Mesodermal cell (in vitro differentiated cells): Measurements from ENCODE around the gene TTF1.

ENCODE experiments used
- H3K27ac ChIP-seq: 2 replicates; pipeline ENCODE4 v1.7.0; 2013; ENCODE audit warnings: mild to moderate bottlenecking, low read depth, low read length, moderate library complexity; ENCODE audit not compliant: severe bottlenecking
- H3K36me3 ChIP-seq: 2 replicates; pipeline ENCODE4 v1.7.1; 2013; ENCODE audit warnings: mild to moderate bottlenecking, low read length, moderate library complexity; ENCODE audit not compliant: control insufficient read depth, insufficient read depth
- H3K4me1 ChIP-seq: one replicate; pipeline ENCODE4 v1.7.1; 2013; ENCODE audit warnings: mild to moderate bottlenecking, low read length; ENCODE audit not compliant: insufficient read depth, control insufficient read depth, poor library complexity, severe bottlenecking
- H3K4me3 ChIP-seq: 2 replicates; pipeline ENCODE4 v1.7.0; 2013; ENCODE audit warnings: low read length, control low read depth, mild to moderate bottlenecking; ENCODE audit not compliant: insufficient read depth, poor library complexity, severe bottlenecking; ENCODE audit errors: extremely low read depth
- H3K9me3 ChIP-seq: 2 replicates; pipeline ENCODE4 v1.7.1; 2013; ENCODE audit warnings: mild to moderate bottlenecking, low read length, moderate library complexity; ENCODE audit not compliant: control insufficient read depth
- WGBS, 2 experiments: methylation state at CpG; one replicate each; pipeline ENCODE4 v1.1.5; 2013; ENCODE audit warnings: missing lambda C conversion rate in 2 of 2; ENCODE audit not compliant: insufficient coverage in 2 of 2; 5-methylcytosine and 5-hydroxymethylcytosine counted together

The TTF1 gene

GRCh38 chr9:132367613-132368313 lies 38.9 kb downstream of the TTF1 start:
- H3K4me3 ChIP-seq = no peak overlapping the region
- H3K4me1 ChIP-seq = peaks cover 6% of the 10 kb centered on the region
- H3K9me3 ChIP-seq = no peaks in the 10 kb centered on the region
- H3K36me3 ChIP-seq = no peaks in the 10 kb centered on the region
- 74 to 79% methylated on average over 8 to 9 of the region's 13 CpGs for WGBS, 2 experiments
- peak overlapping the region; percentile 18 for H3K27ac ChIP-seq

- no peaks in the 10 kb centered on the region for H3K9me3 ChIP-seq
- WGBS, 2 experiments = 90 to 94% methylated on average over 4 of the region's 4 CpGs
- no peaks in the 10 kb centered on the region for H3K4me1 ChIP-seq
- no peak overlapping the region for H3K4me3 ChIP-seq
- H3K36me3 ChIP-seq = no peaks in the 10 kb centered on the region
- no peak overlapping the region for H3K27ac ChIP-seq
These were observed 40.2 kb downstream of the TTF1 start for GRCh38 chr9:132366481-132366880.

- H3K4me1 ChIP-seq = no peaks in the 10 kb centered on the region
- WGBS, 2 experiments = no CpG with 5 or more reads among the region's 3 CpGs
- no peaks in the 10 kb centered on the region for H3K36me3 ChIP-seq
- H3K4me3 ChIP-seq = no peak overlapping the region
- no peaks in the 10 kb centered on the region for H3K9me3 ChIP-seq
- H3K27ac ChIP-seq = no peak overlapping the region
These were observed 40.7 kb downstream of the TTF1 start for GRCh38 chr9:132365986-132366385.

- no peaks in the 10 kb centered on the region for H3K9me3 ChIP-seq
- WGBS, 2 experiments = 91 to 96% methylated on average over 6 to 9 of the region's 9 CpGs
- H3K27ac ChIP-seq = no peak overlapping the region
- no peak overlapping the region for H3K4me3 ChIP-seq
- H3K36me3 ChIP-seq = no peaks in the 10 kb centered on the region
- H3K4me1 ChIP-seq = no peaks in the 10 kb centered on the region
These were observed 42.6 kb downstream of the TTF1 start for GRCh38 chr9:132364068-132364467.

- 84 to 100% methylated on average over 2 of the region's 7 CpGs for WGBS, 2 experiments
- H3K9me3 ChIP-seq = no peaks in the 10 kb centered on the region
- no peak overlapping the region for H3K27ac ChIP-seq
These were observed 48.9 kb downstream of the TTF1 start for GRCh38 chr9:132357764-132358163.

GRCh38 chr9:132356324-132356924 lies 50.2 kb downstream of the TTF1 start:
- WGBS, 2 experiments = 95 to 97% methylated on average over 26 of the region's 26 CpGs
- Histone ChIP-seq H3K36me3 (peaks cover 22% of the 10 kb centered on the region), H3K4me1 (peaks cover 21% of the 10 kb centered on the region), H3K4me3 (no peak overlapping the region), H3K9me3 (no peaks in the 10 kb centered on the region), H3K27ac (no peak overlapping the region)

More at GRCh38 chr9:132357764-132358163, 48.9 kb downstream of the TTF1 start:
- peaks cover 11% of the 10 kb centered on the region for H3K4me1 ChIP-seq
- H3K4me3 ChIP-seq = no peak overlapping the region
- H3K36me3 ChIP-seq = peaks cover 9% of the 10 kb centered on the region

GRCh38 chr9:132354637-132355355 lies 51.8 kb downstream of the TTF1 start, which contains the start of gene SETX:
TSS of gene SETX (minus strand) at chr9:132354986. CDS start at chr9:132349428, 5,558 bp downstream.
- 0% methylated on average over 59 to 71 of the region's 82 CpGs for WGBS, 2 experiments
- Histone ChIP-seq H3K27ac (peak within 1 kb of the TSS; percentile 86), H3K36me3 (peaks cover 36% of the 10 kb centered on the region), H3K4me3 (peak within 1 kb of the TSS; percentile 95), H3K9me3 (no peaks in the 10 kb centered on the region), H3K4me1 (peaks cover 21% of the 10 kb centered on the region)

- 94 to 100% methylated on average over 2 of the region's 3 CpGs for WGBS, 2 experiments
- no peak overlapping the region for H3K4me3 ChIP-seq
These were observed 55.1 kb downstream of the TTF1 start for GRCh38 chr9:132351404-132352045.

GRCh38 chr9:132350861-132351315 lies 55.8 kb downstream of the TTF1 start:
- Histone ChIP-seq H3K9me3 (no peaks in the 10 kb centered on the region), H3K36me3 (peaks cover 74% of the 10 kb centered on the region), H3K4me3 (no peak overlapping the region), H3K4me1 (peaks cover 21% of the 10 kb centered on the region), H3K27ac (no peak overlapping the region)
- 83% methylated on average over 1 of the region's 6 CpGs; no CpG with 5 or more reads in 1 of the 2 experiments for WGBS, 2 experiments

More at GRCh38 chr9:132351404-132352045, 55.1 kb downstream of the TTF1 start:
- Histone ChIP-seq H3K4me1 (peaks cover 21% of the 10 kb centered on the region), H3K36me3 (peaks cover 68% of the 10 kb centered on the region), H3K9me3 (no peaks in the 10 kb centered on the region), H3K27ac (no peak overlapping the region)

- Histone ChIP-seq H3K4me3 (no peak overlapping the region), H3K27ac (no peak overlapping the region), H3K4me1 (peaks cover 19% of the 10 kb centered on the region), H3K9me3 (no peaks in the 10 kb centered on the region), H3K36me3 (peaks cover 95% of the 10 kb centered on the region)
- WGBS, 2 experiments = 92% methylated on average over 1 of the region's 5 CpGs; no CpG with 5 or more reads in 1 of the 2 experiments
These were observed 58.0 kb downstream of the TTF1 start for GRCh38 chr9:132348676-132349075.
